Measurements from ENCODE around the gene ENPP5. TPM values are rescaled to one million over a fixed set of nuclear protein-coding genes. Genes with fewer than 3 reads are reported as not detected.

Gene ENPP5
- total RNA-seq, 2 donors from 2014 or later = 5.6 to 8.8 TPM

GRCh38 chr6:46208303-46208702 lies 37.5 kb upstream of the ENPP5 start:
- no peak for ATAC-seq
- no peak for DNase-seq
- intact Hi-C loops (cut with DNase I) = no loop called here
- no peak overlapping the region for H3K27ac ChIP-seq
- no peak overlapping the region for H3K4me3 ChIP-seq
- no peaks in the 10 kb centered on the region for H3K27me3 ChIP-seq
- H3K4me1 ChIP-seq = no peaks in the 10 kb centered on the region
- no peak for TF ChIP-seq POLR2A (IDR thresholded peaks at IDR 0.05)
- TF ChIP-seq CTCF (IDR thresholded peaks at IDR 0.05) = no peak
- no peaks in the 10 kb centered on the region for H3K9me3 ChIP-seq
- H3K36me3 ChIP-seq (replicated peaks in 1 of 2; ENCODE audit: insufficient read depth in 1 of 2, low read depth in 2 of 2) = no peaks in the 10 kb centered on the region

- no peak for TF ChIP-seq CTCF (IDR thresholded peaks at IDR 0.05)
- TF ChIP-seq POLR2A (IDR thresholded peaks at IDR 0.05) = no peak
- ATAC-seq = no peak
- no peaks in the 10 kb centered on the region for H3K36me3 ChIP-seq (replicated peaks in 1 of 2; ENCODE audit: insufficient read depth in 1 of 2, low read depth in 2 of 2)
- H3K27ac ChIP-seq = no peak overlapping the region
- 88 to 93% methylated on average over 3 of the region's 3 CpGs for WGBS, 2 donors
- intact Hi-C loops (cut with DNase I) = no loop called here
- H3K4me3 ChIP-seq = no peak overlapping the region
- H3K9me3 ChIP-seq = no peaks in the 10 kb centered on the region
- H3K27me3 ChIP-seq = no peaks in the 10 kb centered on the region
- DNase-seq = no peak
- no peaks in the 10 kb centered on the region for H3K4me1 ChIP-seq
These were observed 36.4 kb upstream of the ENPP5 start for GRCh38 chr6:46207174-46207573.

GRCh38 chr6:46204880-46205650 lies 34.3 kb upstream of the ENPP5 start:
- ATAC-seq (no peak), DNase-seq (no peak)
- Histone ChIP-seq H3K27ac (no peak overlapping the region), H3K27me3 (no peaks in the 10 kb centered on the region), H3K4me3 (no peak overlapping the region), H3K4me1 (no peaks in the 10 kb centered on the region), H3K9me3 (no peaks in the 10 kb centered on the region), H3K36me3 (replicated peaks in 1 of 2; ENCODE audit: insufficient read depth in 1 of 2, low read depth in 2 of 2) (no peaks in the 10 kb centered on the region)
- TF ChIP-seq CTCF (IDR thresholded peaks at IDR 0.05) = no peak
- no peak for TF ChIP-seq POLR2A (IDR thresholded peaks at IDR 0.05)
- intact Hi-C loops (cut with DNase I) = no loop called here
- 94% methylated on average over 14 to 22 of the region's 29 CpGs for WGBS, 2 donors

GRCh38 chr6:46203391-46204177 lies 32.8 kb upstream of the ENPP5 start:
- no peak overlapping the region for H3K27ac ChIP-seq
- TF ChIP-seq CTCF (IDR thresholded peaks at IDR 0.05) (no peak), POLR2A (IDR thresholded peaks at IDR 0.05) (no peak)
- H3K27me3 ChIP-seq = no peaks in the 10 kb centered on the region
- H3K4me1 ChIP-seq = peaks cover 9% of the 10 kb centered on the region
- no peaks in the 10 kb centered on the region for H3K36me3 ChIP-seq (replicated peaks in 1 of 2; ENCODE audit: insufficient read depth in 1 of 2, low read depth in 2 of 2)
- ATAC-seq (no peak), DNase-seq (no peak)
- no peak overlapping the region for H3K4me3 ChIP-seq
- WGBS, 2 donors = 61 to 93% methylated on average over 2 of the region's 2 CpGs
- intact Hi-C loops (cut with DNase I) = no loop called here
- H3K9me3 ChIP-seq = no peaks in the 10 kb centered on the region

All from body of pancreas (tissue), 4 donors.